Ascending aorta (tissue), 1 donor: ENCODE data around the gene INO80C. TPM values are rescaled to one million over a fixed set of nuclear protein-coding genes. Genes with fewer than 3 reads are reported as not detected.

Experiments
- total RNA-seq: library from RNA; depleted of rRNA; stranded (reverse); fragments of >200 nt; gene quantifications from one replicate; pipeline ENCODE4 v1.1.0, GENCODE V29; 2016

Gene INO80C
- total RNA-seq, 1 donor from 2014 or later: 11.2 TPM

Other genes with a start within 250 kb of the INO80C start
- gene ZSCAN30, start 207.7 kb downstream of the INO80C start, total RNA-seq: 7.5 TPM
- 11.5 TPM for gene ZNF24, start 153.5 kb downstream of the INO80C start, total RNA-seq
- gene ZNF396, start 120.6 kb downstream of the INO80C start, total RNA-seq: 0.21 TPM
- gene GALNT1, start 83.8 kb upstream of the INO80C start, total RNA-seq: 37.5 TPM